GM12872 (cell line): ENCODE data around the gene C4orf50.

Experiments
- TF ChIP-seq, protein P1 (sequence below): IDR thresholded peaks from 3 replicates; pipeline ENCODE4 v1.5.1; 2011; ENCODE audit warnings: low read depth, mild to moderate bottlenecking, low read length, moderate library complexity; ENCODE audit not compliant: insufficient read depth

Gene C4orf50

DNA sequence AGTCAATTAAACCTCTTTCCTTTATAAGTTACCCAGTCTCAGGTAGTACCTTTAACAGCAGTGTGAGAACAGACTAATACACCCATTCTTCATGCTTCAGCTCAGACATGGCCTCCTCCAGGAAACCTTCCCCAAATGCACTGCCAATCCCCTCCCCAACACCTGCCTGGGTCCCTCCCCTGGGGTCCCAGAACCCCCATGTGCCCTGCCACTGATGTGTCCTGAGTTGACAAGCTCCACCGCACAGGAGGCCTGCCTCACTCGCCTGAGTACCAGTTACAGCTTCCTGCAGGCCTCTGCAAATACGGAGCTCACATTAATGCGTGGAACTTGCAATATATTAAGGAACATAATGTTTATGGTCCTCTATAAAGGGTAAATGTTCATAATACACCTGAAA lies 90.5 kb downstream of the C4orf50 start:
- TF ChIP-seq, protein P1, sequence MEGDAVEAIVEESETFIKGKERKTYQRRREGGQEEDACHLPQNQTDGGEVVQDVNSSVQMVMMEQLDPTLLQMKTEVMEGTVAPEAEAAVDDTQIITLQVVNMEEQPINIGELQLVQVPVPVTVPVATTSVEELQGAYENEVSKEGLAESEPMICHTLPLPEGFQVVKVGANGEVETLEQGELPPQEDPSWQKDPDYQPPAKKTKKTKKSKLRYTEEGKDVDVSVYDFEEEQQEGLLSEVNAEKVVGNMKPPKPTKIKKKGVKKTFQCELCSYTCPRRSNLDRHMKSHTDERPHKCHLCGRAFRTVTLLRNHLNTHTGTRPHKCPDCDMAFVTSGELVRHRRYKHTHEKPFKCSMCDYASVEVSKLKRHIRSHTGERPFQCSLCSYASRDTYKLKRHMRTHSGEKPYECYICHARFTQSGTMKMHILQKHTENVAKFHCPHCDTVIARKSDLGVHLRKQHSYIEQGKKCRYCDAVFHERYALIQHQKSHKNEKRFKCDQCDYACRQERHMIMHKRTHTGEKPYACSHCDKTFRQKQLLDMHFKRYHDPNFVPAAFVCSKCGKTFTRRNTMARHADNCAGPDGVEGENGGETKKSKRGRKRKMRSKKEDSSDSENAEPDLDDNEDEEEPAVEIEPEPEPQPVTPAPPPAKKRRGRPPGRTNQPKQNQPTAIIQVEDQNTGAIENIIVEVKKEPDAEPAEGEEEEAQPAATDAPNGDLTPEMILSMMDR = no peak

DNA sequence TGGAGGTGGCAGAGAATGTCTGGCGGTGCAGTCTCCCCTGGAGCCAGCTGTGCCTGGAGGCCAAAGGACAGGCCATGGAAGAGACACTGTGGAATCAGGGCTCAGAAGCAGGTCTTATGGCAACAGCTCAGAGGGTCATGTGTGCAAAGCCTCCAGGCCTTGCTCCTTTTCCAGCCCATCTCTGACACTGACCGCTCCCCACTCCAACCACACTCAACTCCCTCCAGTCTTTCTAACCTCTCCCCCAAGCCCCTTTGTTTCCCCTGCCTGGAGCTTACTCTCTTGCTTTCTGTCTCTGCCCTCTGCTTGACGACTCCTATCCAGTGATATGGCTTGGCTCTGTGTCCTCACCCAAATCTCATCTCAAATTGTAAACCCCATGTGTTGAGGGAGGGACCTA lies 91.1 kb downstream of the C4orf50 start:
- TF ChIP-seq, protein P1 = no peak

GRCh38 chr4:5926598-5926997 lies 91.6 kb downstream of the C4orf50 start:
- TF ChIP-seq, protein P1 = no peak

DNA sequence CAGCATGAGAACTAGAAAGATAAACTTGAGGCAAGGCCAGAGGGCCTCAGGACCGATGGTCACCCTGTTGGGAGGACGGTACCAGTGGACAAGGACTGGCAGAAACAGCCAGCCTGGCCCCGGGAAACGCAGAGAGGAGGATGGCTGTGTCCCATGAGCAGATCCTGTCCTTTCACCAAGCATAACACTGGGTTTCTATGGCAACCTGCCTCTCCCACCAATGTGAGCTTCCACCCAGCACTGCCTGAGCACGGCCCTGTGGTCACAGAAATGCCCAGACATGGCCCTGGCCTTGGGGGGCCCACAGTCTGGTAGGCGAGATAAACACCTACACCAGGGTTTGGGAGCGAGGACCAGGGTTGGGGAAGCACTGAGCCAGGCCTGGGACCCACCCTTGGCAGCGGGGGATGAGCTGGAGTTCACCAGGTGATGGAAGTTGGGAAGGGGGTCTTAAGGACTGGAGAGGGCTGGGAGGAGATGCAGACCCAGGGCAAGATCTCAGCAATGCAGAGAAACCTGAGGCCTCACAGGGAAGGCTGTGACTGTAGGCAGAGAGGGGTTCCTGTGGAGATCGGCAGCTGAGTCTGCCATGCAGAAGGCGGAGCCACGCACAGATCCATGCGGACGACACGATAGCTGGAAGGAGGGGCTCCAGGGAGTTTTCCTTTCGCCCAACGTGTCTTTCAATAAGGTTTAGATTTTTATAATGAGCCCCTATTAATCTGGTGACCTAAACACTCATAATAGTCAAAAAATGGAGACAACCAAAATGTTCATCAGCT lies 92.6 kb downstream of the C4orf50 start:
- TF ChIP-seq, protein P1 = no peak

DNA sequence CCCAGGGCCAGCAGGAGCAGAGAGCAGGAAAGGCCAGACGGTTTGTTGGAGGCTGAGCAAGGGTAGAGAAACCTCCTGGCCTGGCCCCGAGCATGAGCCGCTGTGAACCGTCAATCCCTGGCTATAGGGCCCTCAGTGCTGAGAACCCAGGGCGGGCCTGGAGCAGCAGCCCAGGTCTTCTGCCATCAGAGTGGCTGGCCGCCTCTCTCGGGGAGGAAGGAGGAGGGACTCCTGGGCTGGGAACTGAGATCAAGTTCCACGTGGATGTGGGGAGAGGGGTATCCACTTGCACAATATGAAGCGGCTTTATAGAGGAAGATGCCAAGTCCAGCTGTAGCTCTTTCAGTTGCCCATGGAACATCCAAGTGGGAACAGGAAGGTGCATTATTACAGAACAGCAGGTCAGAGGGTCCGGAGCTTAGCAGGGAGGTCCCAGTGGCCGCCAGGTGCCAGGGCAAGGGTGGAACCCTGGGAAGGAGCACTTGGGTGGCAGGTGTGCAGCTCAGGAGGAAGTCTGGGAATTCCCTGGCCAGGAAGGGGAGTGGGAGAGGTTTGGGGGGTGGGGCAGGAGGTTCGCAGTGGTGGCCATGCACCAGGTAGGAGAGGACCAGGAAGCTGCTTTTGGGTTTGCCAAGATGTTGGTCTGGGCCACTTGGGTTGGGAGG lies 93.6 kb downstream of the C4orf50 start:
- TF ChIP-seq, protein P1 = no peak

DNA sequence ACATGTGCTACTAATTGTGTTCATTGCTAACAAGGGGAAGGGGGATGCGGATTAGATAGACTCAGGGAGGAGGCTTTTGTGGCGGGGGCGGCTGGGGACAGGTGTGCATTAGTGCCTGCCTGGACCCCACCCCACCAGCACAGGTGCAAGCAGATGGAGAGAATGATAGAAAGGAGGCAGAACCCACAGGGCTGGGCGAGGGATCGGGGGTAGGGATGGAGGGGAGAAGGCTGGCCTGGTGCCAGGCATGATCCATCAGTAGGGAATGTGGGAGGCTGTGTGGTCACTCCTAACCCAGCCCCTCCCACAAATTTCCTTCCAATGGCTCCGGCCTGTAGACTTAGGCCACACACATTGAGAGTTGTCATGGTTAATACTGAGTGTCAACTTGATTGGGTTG lies 94.9 kb downstream of the C4orf50 start:
- TF ChIP-seq, protein P1 = no peak

DNA sequence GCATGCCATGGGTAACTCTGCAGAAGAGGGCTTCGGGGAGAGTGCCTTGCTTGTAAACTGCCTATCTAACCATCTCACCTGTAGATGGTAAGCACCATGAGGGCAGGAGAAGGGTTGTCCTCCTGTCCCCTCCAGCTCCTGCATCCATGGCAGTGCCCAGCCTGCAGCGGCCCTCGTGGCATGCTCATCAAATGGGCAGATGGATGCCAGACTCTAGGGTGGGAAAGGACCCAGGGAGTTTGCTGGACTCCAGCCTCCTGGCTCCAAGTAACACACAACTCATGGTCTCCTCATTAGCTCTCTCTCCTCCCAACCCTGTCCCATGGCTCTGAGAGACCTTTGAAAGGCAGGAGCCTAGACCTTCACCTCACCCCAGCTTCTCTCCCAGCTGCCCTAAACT lies 95.7 kb downstream of the C4orf50 start:
- TF ChIP-seq, protein P1 = no peak
